Activated naive CD4-positive, alpha-beta T cell treated with anti-CD3 and anti-CD28 coated beads, Interleukin-2, amount 50 U/mL, for 16 hours (primary cell): Measurements from ENCODE around the gene STRADB.
"Not testable (repeated sequence)": the region's sequence is repeated elsewhere in the genome, so short reads cannot be mapped to it uniquely, and the experiment has no call there.

Experiments
- DNase-seq: peaks from one replicate; pipeline ENCODE4 v3.0.0-alpha.2; 2020

Gene STRADB

GRCh38 chr2:201432038-201432620 is 19.4 kb upstream of the STRADB start:
- no peak for DNase-seq

DNA sequence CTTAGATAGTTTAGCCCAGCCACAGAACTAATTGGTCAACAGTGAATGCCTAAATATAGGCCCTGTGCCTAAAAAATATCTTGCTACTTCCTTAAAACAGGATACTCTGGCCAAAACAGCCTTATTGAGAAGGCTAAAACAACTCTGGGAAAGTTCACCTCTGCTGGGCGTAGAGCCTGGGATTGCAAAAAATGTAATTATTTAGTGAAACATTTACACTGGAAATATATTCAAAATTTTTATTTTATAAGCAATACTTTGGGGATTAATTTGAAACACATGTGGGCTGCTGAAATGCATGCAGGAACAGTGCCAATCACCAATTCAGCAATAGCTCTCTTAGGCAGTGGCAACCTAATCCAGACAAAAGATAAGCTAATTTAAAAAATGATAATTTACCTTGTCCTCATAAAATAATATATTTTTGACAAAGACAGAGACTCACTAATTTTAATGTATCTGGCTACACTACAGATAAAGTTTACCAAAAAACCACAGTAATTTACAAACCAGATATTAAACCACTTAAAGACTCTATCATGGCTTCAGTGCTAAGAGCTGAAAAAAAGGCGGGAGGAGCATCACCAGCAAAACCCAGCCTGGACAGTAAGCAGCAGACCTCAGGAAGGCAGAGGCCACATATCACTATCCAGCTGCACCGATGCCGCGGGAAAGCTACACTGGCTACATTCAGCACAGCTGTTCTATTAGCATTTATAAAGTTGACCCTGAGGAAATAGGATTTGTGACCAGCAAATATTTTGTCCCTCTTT is 18.7 kb upstream of the STRADB start:
- DNase-seq = no peak

DNA sequence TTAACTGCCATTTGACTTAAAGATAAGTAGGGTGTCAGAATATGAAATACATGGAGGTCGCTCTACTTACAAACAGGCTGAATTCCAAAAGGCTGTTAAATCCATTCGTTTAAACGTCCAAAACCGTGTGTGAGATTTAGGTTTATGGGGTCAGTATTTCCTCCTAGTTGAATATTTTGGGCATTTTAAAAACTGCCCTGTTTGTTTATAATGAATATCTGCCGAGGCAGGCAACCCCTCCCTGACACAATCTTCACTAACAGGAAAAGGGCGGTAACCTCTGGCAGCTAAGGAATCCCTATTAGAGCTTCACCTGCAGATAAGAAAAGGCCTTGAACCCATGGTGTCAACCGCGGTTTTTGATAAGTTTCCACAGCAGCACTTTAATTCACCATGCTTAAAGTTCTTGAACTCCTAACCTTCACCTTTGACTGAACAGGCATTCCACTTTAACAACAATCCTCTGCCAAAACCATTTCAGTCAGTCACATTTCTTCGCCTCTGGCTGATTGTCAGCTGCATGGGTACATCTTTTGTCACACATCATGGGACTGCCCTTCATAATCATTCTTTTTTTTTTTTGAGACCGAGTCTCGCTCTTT is 18.0 kb upstream of the STRADB start:
- no peak for DNase-seq

DNA sequence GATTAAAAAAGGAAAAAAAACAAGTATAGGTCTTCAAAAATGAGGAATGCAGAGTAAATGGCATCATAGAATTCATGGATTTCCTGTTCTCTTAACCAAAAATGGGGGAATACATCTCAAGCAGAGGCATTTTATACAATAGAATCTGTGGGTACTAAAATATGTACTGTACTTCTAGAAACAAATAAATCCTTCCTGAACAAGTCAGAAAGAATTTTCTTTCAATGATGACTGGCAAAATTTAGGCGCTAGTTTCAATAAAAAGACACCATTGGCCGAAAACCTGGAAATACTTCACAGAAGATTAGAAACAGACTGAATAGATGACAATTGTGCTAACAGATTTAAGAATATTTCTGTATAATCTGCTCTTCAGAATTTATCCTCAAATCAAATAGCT is 15.4 kb upstream of the STRADB start:
- DNase-seq = no peak

DNA sequence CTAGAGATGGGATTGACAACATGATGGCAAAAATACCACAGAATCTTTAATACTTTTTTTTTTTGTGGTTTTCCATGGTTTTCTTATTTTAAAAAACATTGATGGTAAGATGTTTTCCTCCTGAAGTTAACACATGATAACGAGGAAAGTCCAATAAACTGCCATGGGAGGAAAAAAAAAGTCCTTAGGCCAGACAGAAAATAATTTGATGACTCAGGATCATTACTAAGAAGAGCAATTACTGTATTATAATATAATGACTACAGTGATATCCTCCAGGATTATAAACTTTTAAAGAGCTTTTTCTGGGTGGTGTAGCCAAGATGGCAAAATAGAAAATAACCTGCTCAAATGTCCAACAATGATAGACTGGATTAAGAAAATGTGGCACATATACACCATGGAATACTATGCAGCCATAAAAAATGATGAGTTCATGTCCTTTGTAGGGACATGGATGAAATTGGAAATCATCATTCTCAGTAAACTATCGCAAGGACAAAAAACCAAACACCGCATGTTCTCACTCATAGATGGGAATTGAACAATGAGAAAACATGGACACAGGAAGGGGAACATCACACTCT is 12.1 kb upstream of the STRADB start:
- not testable (repeated sequence) for DNase-seq

- DNase-seq = no peak
Measured at GRCh38 chr2:201440182-201440581, 11.4 kb upstream of the STRADB start.

DNA sequence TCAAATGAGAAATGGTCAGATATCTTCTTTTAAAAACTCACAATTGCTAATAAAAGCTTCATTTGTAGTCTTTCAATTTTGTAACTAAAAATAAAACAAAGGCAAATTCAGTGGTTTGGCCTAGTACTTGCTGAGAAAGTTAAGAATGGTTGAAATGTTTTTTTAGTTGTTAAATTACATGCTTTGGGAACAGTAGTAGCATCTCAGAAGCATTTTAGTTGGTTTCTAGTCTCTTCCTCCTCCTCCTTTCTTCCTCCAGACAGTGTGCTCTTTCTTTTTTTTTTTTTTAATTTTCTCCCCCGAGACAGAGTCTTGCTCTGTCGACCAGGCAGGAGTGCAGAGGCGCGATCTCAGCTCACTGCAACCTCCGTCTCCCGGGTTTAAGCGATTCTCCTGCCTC is 10.1 kb upstream of the STRADB start:
- DNase-seq = no peak

GRCh38 chr2:201444746-201445465 is 6.6 kb upstream of the STRADB start:
- no peak for DNase-seq

GRCh38 chr2:201447086-201447485 is 4.5 kb upstream of the STRADB start:
- no peak for DNase-seq

GRCh38 chr2:201448061-201448460 is 3.5 kb upstream of the STRADB start:
- no peak for DNase-seq

DNA sequence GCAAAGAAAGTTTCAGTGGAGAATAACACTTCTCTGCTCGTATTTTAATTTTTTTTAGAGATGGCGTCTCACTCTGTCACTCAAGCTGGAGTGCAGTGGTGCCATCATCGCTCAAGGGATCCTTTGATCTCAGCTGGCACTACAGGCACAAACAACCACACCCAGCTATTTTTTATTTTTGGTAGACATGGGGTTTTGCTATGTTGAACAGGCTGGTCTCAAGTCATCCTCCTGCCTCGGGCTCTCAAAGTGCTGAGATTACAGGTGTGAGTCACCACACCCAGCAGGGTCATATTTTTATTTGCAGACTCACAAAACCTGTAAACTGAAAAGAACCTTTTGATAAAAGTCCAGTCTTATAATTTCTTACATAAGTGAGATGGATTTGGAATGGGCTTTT is 2.8 kb upstream of the STRADB start:
- no peak for DNase-seq

- no peak for DNase-seq
Measured at GRCh38 chr2:201450954-201451291, 617 bp upstream of the STRADB start.

DNA sequence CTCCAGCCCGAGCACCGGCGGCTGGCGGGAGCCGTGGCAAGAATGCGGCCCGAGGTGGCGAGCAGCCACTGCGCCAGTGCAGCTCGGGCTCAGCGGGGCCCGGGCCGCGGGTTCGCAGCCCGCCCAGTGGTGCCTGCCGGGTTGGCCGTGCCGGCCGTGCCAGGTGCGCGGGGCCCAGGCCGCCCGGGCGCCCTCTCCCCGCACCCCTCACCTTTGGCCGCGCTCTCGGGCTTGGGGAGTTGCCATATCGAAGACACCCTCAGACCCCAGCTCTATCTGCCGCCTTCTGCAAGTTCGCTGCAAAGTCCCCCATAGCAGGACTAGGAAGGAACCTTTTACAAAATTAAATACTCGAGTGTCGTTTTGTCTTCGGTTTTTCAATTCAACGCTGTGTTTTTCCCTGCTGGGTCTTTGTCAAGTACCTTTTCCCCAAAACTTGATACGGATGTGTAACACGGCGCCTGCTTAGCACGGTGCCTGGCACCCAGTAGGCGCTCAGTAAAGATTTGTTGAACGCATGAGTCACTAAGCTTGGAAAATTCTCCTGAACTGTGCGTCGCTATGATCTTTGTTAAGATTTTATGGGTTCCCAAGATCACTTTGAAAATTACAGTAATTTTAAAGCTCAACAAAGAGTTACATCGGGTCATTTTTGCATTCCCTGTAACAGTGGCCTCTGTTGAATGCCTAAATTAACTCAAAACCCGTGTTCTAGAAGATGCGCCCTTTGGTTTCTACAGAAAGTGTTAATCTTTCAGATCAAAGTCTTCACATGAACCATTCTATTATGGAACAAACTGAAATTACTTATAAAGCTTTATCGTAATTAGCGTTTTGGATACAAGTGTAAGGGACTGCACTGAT is 750 bp downstream of the STRADB start:
- DNase-seq = no peak

- no peak for DNase-seq
Measured at GRCh38 chr2:201452922-201453643, 1.5 kb downstream of the STRADB start.

- no peak for DNase-seq
Measured at GRCh38 chr2:201458381-201458780, 6.8 kb downstream of the STRADB start.

DNA sequence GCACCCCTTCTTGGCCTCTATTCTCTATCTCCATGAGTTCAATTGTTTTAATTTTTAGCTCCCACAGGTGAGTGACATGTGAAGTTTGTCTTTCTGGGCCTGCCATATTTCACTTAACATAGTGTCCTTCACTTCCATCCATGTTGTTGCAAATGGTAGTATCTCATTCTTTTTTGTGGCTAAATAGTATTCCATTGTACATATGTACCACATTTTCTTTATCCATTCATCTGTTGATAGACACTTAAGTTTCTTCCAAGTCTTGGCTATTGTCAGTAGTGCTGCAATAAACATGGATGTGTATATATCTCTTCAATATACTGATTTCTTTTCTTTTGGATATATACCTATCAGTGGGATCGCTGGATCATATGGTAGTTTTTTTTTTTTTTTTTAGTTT is 9.0 kb downstream of the STRADB start:
- no peak for DNase-seq

DNA sequence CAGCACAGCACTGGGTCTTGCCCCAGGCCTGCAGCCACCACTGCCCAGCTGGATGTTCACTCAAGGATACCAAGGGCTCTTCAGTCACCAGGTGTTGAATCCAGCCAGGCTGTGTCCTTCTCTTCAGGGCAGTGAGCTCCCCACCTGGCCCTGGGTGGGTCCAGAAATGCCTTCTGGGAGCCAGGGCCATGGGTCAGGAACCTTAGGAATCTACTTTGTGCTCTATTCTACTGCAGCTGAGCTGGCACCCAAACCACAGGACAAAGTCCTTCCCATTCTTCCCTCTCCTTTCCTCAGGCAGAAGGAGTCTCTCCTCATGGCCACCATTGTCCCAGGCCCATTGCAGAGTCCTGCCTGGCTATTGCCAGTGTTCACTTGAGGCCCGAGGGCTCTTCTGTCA is 13.0 kb downstream of the STRADB start:
- DNase-seq = no peak

- no peak for DNase-seq
Measured at GRCh38 chr2:201465524-201465971, 14.0 kb downstream of the STRADB start.

DNA sequence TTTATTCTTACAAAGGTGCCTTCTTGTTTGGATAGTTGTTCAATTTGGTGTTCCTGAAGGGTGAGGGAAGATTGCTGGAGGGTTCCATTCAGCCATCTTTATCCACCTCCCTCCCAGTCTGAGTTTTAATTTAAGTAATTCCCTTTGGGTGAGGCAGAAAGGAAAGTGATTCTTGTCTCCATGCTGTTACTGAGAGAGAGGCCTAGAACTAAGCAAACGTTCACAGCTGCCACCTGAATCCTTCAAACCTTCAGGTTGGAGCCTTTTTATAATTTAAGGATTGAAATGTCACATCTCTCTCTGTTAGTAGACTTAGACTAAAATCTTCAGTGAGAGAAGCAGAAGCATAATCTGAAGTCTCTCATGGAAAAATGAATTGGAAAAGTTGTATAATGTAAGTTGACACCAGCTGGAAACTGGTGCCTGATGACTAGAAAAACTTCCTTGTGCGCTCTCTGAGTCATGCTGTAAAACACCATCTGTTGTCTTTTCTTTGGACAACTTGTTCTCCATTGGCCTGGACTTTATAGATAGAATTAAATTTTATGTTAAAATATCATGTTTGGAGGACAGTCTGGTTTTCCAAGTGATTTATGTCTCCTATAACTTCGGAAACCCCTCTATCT is 14.6 kb downstream of the STRADB start:
- no peak for DNase-seq

DNA sequence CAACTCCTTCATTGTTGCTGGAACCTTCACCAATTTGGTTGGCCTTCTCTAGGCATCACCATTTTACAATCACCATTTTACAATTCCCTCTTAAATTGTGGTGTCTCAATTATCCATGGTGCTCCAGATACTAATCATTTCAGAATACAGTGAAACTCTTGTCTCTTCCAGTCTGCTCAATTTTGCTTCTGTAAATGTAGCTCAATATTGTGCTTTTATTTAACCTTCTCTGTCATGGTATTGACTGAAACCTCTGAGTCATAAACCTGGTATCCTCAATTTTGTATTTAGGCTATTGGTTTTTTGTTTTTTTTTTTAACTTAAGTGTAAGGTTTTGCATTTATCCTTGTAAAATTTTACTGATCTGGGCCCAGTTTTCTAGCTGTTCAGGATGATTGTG is 16.1 kb downstream of the STRADB start:
- DNase-seq = no peak
